Measurements from ENCODE around the gene GPC5.

The GPC5 gene

GRCh38 chr13:91491980-91492379 is 93.6 kb downstream of the GPC5 start:
- Histone ChIP-seq H3K27ac (ENCODE audit: low read depth in 2 of 2, low read length in 2 of 2) (no peak overlapping the region), H3K4me1 (ENCODE audit: control insufficient read depth in 2 of 2, insufficient read depth in 2 of 2, low read length in 2 of 2) (no peaks in the 10 kb centered on the region), H3K9me3 (ENCODE audit: control insufficient read depth in 2 of 2, low read length in 2 of 2) (no peaks in the 10 kb centered on the region), H3K9ac (ENCODE audit: low read depth in 1 of 2, low read length in 2 of 2) (no peak overlapping the region), H3K36me3 (ENCODE audit: control insufficient read depth in 2 of 2, insufficient read depth in 2 of 2, low read length in 2 of 2) (no peaks in the 10 kb centered on the region), H3K4me3 (ENCODE audit: low read length in 2 of 2) (no peak overlapping the region), H3K27me3 (ENCODE audit: control insufficient read depth in 2 of 2, insufficient read depth in 2 of 2, low read length in 2 of 2) (no peaks in the 10 kb centered on the region)

GRCh38 chr13:91493442-91493841 is 95.0 kb downstream of the GPC5 start:
- Histone ChIP-seq H3K4me3 (ENCODE audit: low read length in 2 of 2) (no peak overlapping the region), H3K9me3 (ENCODE audit: control insufficient read depth in 2 of 2, low read length in 2 of 2) (no peaks in the 10 kb centered on the region), H3K36me3 (ENCODE audit: control insufficient read depth in 2 of 2, insufficient read depth in 2 of 2, low read length in 2 of 2) (no peaks in the 10 kb centered on the region), H3K27ac (ENCODE audit: low read depth in 2 of 2, low read length in 2 of 2) (no peak overlapping the region), H3K4me1 (ENCODE audit: control insufficient read depth in 2 of 2, insufficient read depth in 2 of 2, low read length in 2 of 2) (no peaks in the 10 kb centered on the region), H3K9ac (ENCODE audit: low read depth in 1 of 2, low read length in 2 of 2) (no peak overlapping the region), H3K27me3 (ENCODE audit: control insufficient read depth in 2 of 2, insufficient read depth in 2 of 2, low read length in 2 of 2) (no peaks in the 10 kb centered on the region)

GRCh38 chr13:91498298-91498697 is 99.9 kb downstream of the GPC5 start:
- no peak overlapping the region for H3K9ac ChIP-seq (ENCODE audit: low read depth in 1 of 2, low read length in 2 of 2)
- H3K27me3 ChIP-seq (ENCODE audit: control insufficient read depth in 2 of 2, insufficient read depth in 2 of 2, low read length in 2 of 2), result no peaks in the 10 kb centered on the region
- H3K4me3 ChIP-seq (ENCODE audit: low read length in 2 of 2), result no peak overlapping the region
- H3K27ac ChIP-seq (ENCODE audit: low read depth in 2 of 2, low read length in 2 of 2), result no peak overlapping the region
- no peaks in the 10 kb centered on the region for H3K4me1 ChIP-seq (ENCODE audit: control insufficient read depth in 2 of 2, insufficient read depth in 2 of 2, low read length in 2 of 2)
- no peaks in the 10 kb centered on the region for H3K36me3 ChIP-seq (ENCODE audit: control insufficient read depth in 2 of 2, insufficient read depth in 2 of 2, low read length in 2 of 2)
- H3K9me3 ChIP-seq (ENCODE audit: control insufficient read depth in 2 of 2, low read length in 2 of 2), result no peaks in the 10 kb centered on the region

- H3K36me3 ChIP-seq (ENCODE audit: control insufficient read depth in 2 of 2, insufficient read depth in 2 of 2, low read length in 2 of 2), result no peaks in the 10 kb centered on the region
- no peak overlapping the region for H3K4me3 ChIP-seq (ENCODE audit: low read length in 2 of 2)
- no peak overlapping the region for H3K9ac ChIP-seq (ENCODE audit: low read depth in 1 of 2, low read length in 2 of 2)
- H3K27me3 ChIP-seq (ENCODE audit: control insufficient read depth in 2 of 2, insufficient read depth in 2 of 2, low read length in 2 of 2), result no peaks in the 10 kb centered on the region
- H3K4me1 ChIP-seq (ENCODE audit: control insufficient read depth in 2 of 2, insufficient read depth in 2 of 2, low read length in 2 of 2), result no peaks in the 10 kb centered on the region
- H3K9me3 ChIP-seq (ENCODE audit: control insufficient read depth in 2 of 2, low read length in 2 of 2), result no peaks in the 10 kb centered on the region
- no peak overlapping the region for H3K27ac ChIP-seq (ENCODE audit: low read depth in 2 of 2, low read length in 2 of 2)
These were observed 105.8 kb downstream of the GPC5 start for GRCh38 chr13:91504216-91504615.

GRCh38 chr13:91506759-91507158 is 108.3 kb downstream of the GPC5 start:
- Histone ChIP-seq H3K36me3 (ENCODE audit: control insufficient read depth in 2 of 2, insufficient read depth in 2 of 2, low read length in 2 of 2) (no peaks in the 10 kb centered on the region), H3K27me3 (ENCODE audit: control insufficient read depth in 2 of 2, insufficient read depth in 2 of 2, low read length in 2 of 2) (no peaks in the 10 kb centered on the region), H3K4me1 (ENCODE audit: control insufficient read depth in 2 of 2, insufficient read depth in 2 of 2, low read length in 2 of 2) (no peaks in the 10 kb centered on the region), H3K9me3 (ENCODE audit: control insufficient read depth in 2 of 2, low read length in 2 of 2) (no peaks in the 10 kb centered on the region), H3K9ac (ENCODE audit: low read depth in 1 of 2, low read length in 2 of 2) (no peak overlapping the region), H3K4me3 (ENCODE audit: low read length in 2 of 2) (no peak overlapping the region), H3K27ac (ENCODE audit: low read depth in 2 of 2, low read length in 2 of 2) (no peak overlapping the region)

- H3K9me3 ChIP-seq (ENCODE audit: control insufficient read depth in 2 of 2, low read length in 2 of 2), result no peaks in the 10 kb centered on the region
- H3K4me3 ChIP-seq (ENCODE audit: low read length in 2 of 2), result no peak overlapping the region
- no peak overlapping the region for H3K9ac ChIP-seq (ENCODE audit: low read depth in 1 of 2, low read length in 2 of 2)
- no peaks in the 10 kb centered on the region for H3K4me1 ChIP-seq (ENCODE audit: control insufficient read depth in 2 of 2, insufficient read depth in 2 of 2, low read length in 2 of 2)
- no peaks in the 10 kb centered on the region for H3K36me3 ChIP-seq (ENCODE audit: control insufficient read depth in 2 of 2, insufficient read depth in 2 of 2, low read length in 2 of 2)
- no peak overlapping the region for H3K27ac ChIP-seq (ENCODE audit: low read depth in 2 of 2, low read length in 2 of 2)
- no peaks in the 10 kb centered on the region for H3K27me3 ChIP-seq (ENCODE audit: control insufficient read depth in 2 of 2, insufficient read depth in 2 of 2, low read length in 2 of 2)
These were observed 111.6 kb downstream of the GPC5 start for GRCh38 chr13:91510058-91510457.

- Histone ChIP-seq H3K27me3 (ENCODE audit: control insufficient read depth in 2 of 2, insufficient read depth in 2 of 2, low read length in 2 of 2) (no peaks in the 10 kb centered on the region), H3K4me3 (ENCODE audit: low read length in 2 of 2) (no peak overlapping the region), H3K27ac (ENCODE audit: low read depth in 2 of 2, low read length in 2 of 2) (no peak overlapping the region), H3K9me3 (ENCODE audit: control insufficient read depth in 2 of 2, low read length in 2 of 2) (no peaks in the 10 kb centered on the region), H3K9ac (ENCODE audit: low read depth in 1 of 2, low read length in 2 of 2) (no peak overlapping the region), H3K36me3 (ENCODE audit: control insufficient read depth in 2 of 2, insufficient read depth in 2 of 2, low read length in 2 of 2) (no peaks in the 10 kb centered on the region), H3K4me1 (ENCODE audit: control insufficient read depth in 2 of 2, insufficient read depth in 2 of 2, low read length in 2 of 2) (no peaks in the 10 kb centered on the region)
These were observed 115.4 kb downstream of the GPC5 start for GRCh38 chr13:91513790-91514189.

- Histone ChIP-seq H3K36me3 (ENCODE audit: control insufficient read depth in 2 of 2, insufficient read depth in 2 of 2, low read length in 2 of 2) (no peaks in the 10 kb centered on the region), H3K4me1 (ENCODE audit: control insufficient read depth in 2 of 2, insufficient read depth in 2 of 2, low read length in 2 of 2) (no peaks in the 10 kb centered on the region), H3K27ac (ENCODE audit: low read depth in 2 of 2, low read length in 2 of 2) (no peak overlapping the region), H3K9ac (ENCODE audit: low read depth in 1 of 2, low read length in 2 of 2) (no peak overlapping the region), H3K4me3 (ENCODE audit: low read length in 2 of 2) (no peak overlapping the region), H3K9me3 (ENCODE audit: control insufficient read depth in 2 of 2, low read length in 2 of 2) (no peaks in the 10 kb centered on the region), H3K27me3 (ENCODE audit: control insufficient read depth in 2 of 2, insufficient read depth in 2 of 2, low read length in 2 of 2) (no peaks in the 10 kb centered on the region)
These were observed 118.4 kb downstream of the GPC5 start for GRCh38 chr13:91516799-91517198.

GRCh38 chr13:91520952-91521351 is 122.5 kb downstream of the GPC5 start:
- Histone ChIP-seq H3K27ac (ENCODE audit: low read depth in 2 of 2, low read length in 2 of 2) (no peak overlapping the region), H3K27me3 (ENCODE audit: control insufficient read depth in 2 of 2, insufficient read depth in 2 of 2, low read length in 2 of 2) (no peaks in the 10 kb centered on the region), H3K4me3 (ENCODE audit: low read length in 2 of 2) (no peak overlapping the region), H3K9ac (ENCODE audit: low read depth in 1 of 2, low read length in 2 of 2) (no peak overlapping the region), H3K36me3 (ENCODE audit: control insufficient read depth in 2 of 2, insufficient read depth in 2 of 2, low read length in 2 of 2) (no peaks in the 10 kb centered on the region), H3K4me1 (ENCODE audit: control insufficient read depth in 2 of 2, insufficient read depth in 2 of 2, low read length in 2 of 2) (no peaks in the 10 kb centered on the region), H3K9me3 (ENCODE audit: control insufficient read depth in 2 of 2, low read length in 2 of 2) (no peaks in the 10 kb centered on the region)

- no peak overlapping the region for H3K9ac ChIP-seq (ENCODE audit: low read depth in 1 of 2, low read length in 2 of 2)
- H3K27me3 ChIP-seq (ENCODE audit: control insufficient read depth in 2 of 2, insufficient read depth in 2 of 2, low read length in 2 of 2), result no peaks in the 10 kb centered on the region
- H3K36me3 ChIP-seq (ENCODE audit: control insufficient read depth in 2 of 2, insufficient read depth in 2 of 2, low read length in 2 of 2), result no peaks in the 10 kb centered on the region
- H3K27ac ChIP-seq (ENCODE audit: low read depth in 2 of 2, low read length in 2 of 2), result no peak overlapping the region
- H3K4me1 ChIP-seq (ENCODE audit: control insufficient read depth in 2 of 2, insufficient read depth in 2 of 2, low read length in 2 of 2), result no peaks in the 10 kb centered on the region
- H3K4me3 ChIP-seq (ENCODE audit: low read length in 2 of 2), result no peak overlapping the region
- H3K9me3 ChIP-seq (ENCODE audit: control insufficient read depth in 2 of 2, low read length in 2 of 2), result no peaks in the 10 kb centered on the region
These were observed 124.7 kb downstream of the GPC5 start for GRCh38 chr13:91523116-91523515.

GRCh38 chr13:91526543-91527033 is 128.2 kb downstream of the GPC5 start:
- Histone ChIP-seq H3K9me3 (ENCODE audit: control insufficient read depth in 2 of 2, low read length in 2 of 2) (no peaks in the 10 kb centered on the region), H3K36me3 (ENCODE audit: control insufficient read depth in 2 of 2, insufficient read depth in 2 of 2, low read length in 2 of 2) (no peaks in the 10 kb centered on the region), H3K4me3 (ENCODE audit: low read length in 2 of 2) (no peak overlapping the region), H3K27ac (ENCODE audit: low read depth in 2 of 2, low read length in 2 of 2) (no peak overlapping the region), H3K9ac (ENCODE audit: low read depth in 1 of 2, low read length in 2 of 2) (no peak overlapping the region), H3K27me3 (ENCODE audit: control insufficient read depth in 2 of 2, insufficient read depth in 2 of 2, low read length in 2 of 2) (no peaks in the 10 kb centered on the region), H3K4me1 (ENCODE audit: control insufficient read depth in 2 of 2, insufficient read depth in 2 of 2, low read length in 2 of 2) (no peaks in the 10 kb centered on the region)
